ENCODE results near the gene COA4.

COA4 gene

GRCh38 chr11:73913472-73913871, 36.8 kb upstream of the COA4 start (continued):
- TF ChIP-seq, protein P1, sequence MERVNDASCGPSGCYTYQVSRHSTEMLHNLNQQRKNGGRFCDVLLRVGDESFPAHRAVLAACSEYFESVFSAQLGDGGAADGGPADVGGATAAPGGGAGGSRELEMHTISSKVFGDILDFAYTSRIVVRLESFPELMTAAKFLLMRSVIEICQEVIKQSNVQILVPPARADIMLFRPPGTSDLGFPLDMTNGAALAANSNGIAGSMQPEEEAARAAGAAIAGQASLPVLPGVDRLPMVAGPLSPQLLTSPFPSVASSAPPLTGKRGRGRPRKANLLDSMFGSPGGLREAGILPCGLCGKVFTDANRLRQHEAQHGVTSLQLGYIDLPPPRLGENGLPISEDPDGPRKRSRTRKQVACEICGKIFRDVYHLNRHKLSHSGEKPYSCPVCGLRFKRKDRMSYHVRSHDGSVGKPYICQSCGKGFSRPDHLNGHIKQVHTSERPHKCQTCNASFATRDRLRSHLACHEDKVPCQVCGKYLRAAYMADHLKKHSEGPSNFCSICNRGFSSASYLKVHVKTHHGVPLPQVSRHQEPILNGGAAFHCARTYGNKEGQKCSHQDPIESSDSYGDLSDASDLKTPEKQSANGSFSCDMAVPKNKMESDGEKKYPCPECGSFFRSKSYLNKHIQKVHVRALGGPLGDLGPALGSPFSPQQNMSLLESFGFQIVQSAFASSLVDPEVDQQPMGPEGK (CRISPR knock-in tag; IDR thresholded peaks at IDR 0.05; ENCODE audit: borderline replicate concordance) = no peak

DNA sequence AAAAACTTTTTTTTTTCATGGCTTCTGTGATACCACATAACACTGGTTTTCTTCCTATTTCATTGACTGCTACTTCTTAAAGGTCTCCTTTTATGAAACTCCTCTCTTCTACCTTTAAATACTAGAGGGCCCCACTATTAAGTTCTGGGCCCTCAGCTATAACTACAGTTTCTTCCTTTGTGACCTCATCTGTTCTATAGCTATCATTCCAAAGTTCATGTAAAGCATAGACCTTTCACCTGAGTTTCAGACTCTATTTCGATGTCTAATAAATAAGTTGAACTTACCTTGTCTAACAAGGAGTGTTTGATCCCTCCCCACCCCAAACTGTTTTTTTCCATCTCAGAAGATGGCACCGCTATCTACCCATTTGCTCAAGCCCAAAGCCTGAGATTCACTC, 35.4 kb upstream of the COA4 start:
- no peak for ATAC-seq
- TF ChIP-seq RARB (CRISPR knock-in tag; IDR thresholded peaks at IDR 0.05) = no peak
- no peak for TF ChIP-seq ZNF565 (CRISPR knock-in tag; conservative IDR thresholded peaks at IDR 0.05; ENCODE audit: low read depth)
- no peak for TF ChIP-seq GLIS3 (CRISPR knock-in tag; IDR thresholded peaks at IDR 0.05)
- TF ChIP-seq ZFP3 (CRISPR knock-in tag; IDR thresholded peaks at IDR 0.05) = no peak
- TF ChIP-seq ZC3H10 (CRISPR knock-in tag; IDR thresholded peaks at IDR 0.05) = no peak

GRCh38 chr11:73907191-73907590, 30.5 kb upstream of the COA4 start:
- ATAC-seq = peak; percentile 82
- TF ChIP-seq ARNTL (CRISPR knock-in tag; IDR thresholded peaks at IDR 0.05; ENCODE audit: borderline replicate concordance, low read depth) = no peak
- TF ChIP-seq, protein P1 (CRISPR knock-in tag; IDR thresholded peaks at IDR 0.05; ENCODE audit: borderline replicate concordance) = no peak
- no peak for TF ChIP-seq RARB (CRISPR knock-in tag; IDR thresholded peaks at IDR 0.05)
- TF ChIP-seq TCF4 (CRISPR knock-in tag; IDR thresholded peaks at IDR 0.05; ENCODE audit: borderline replicate concordance) = no peak
- no peak for TF ChIP-seq TSHZ2 (CRISPR knock-in tag; IDR thresholded peaks at IDR 0.05)
- TF ChIP-seq, protein P2, sequence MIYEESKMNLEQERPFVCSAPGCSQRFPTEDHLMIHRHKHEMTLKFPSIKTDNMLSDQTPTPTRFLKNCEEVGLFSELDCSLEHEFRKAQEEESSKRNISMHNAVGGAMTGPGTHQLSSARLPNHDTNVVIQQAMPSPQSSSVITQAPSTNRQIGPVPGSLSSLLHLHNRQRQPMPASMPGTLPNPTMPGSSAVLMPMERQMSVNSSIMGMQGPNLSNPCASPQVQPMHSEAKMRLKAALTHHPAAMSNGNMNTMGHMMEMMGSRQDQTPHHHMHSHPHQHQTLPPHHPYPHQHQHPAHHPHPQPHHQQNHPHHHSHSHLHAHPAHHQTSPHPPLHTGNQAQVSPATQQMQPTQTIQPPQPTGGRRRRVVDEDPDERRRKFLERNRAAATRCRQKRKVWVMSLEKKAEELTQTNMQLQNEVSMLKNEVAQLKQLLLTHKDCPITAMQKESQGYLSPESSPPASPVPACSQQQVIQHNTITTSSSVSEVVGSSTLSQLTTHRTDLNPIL (CRISPR knock-in tag; IDR thresholded peaks at IDR 0.05; ENCODE audit: low read depth) = no peak
- TF ChIP-seq PPARA (CRISPR knock-in tag; IDR thresholded peaks at IDR 0.05; ENCODE audit: borderline replicate concordance) = no peak
- no peak for TF ChIP-seq OSR1 (CRISPR knock-in tag; IDR thresholded peaks at IDR 0.05)

DNA sequence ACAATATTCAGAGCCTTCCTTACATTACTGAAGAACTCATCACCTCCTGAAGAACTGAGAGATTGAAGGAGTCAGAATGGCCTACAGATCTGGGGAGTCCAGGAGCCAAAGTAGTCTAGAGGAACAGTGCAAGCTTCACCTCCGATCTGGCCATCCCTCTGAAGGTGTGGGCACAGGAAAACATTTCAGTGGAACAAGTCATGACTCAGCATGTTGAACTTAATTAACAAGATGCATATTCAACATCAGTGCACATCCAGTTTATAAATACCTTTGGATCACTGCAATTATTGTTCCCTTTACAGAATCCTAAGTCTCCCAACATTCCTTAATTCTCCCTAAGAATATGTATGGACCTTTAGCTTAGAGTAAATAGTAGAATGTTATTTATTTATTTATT, 25.7 kb upstream of the COA4 start:
- no peak for ATAC-seq
- TF ChIP-seq TSHZ2 (CRISPR knock-in tag; IDR thresholded peaks at IDR 0.05) (no peak), PPARA (CRISPR knock-in tag; IDR thresholded peaks at IDR 0.05; ENCODE audit: borderline replicate concordance) (no peak), POU6F1 (CRISPR knock-in tag; IDR thresholded peaks at IDR 0.05; ENCODE audit: borderline replicate concordance, low read depth) (no peak), OSR1 (CRISPR knock-in tag; IDR thresholded peaks at IDR 0.05) (no peak), BACH2 (CRISPR knock-in tag; IDR thresholded peaks at IDR 0.05; ENCODE audit: borderline replicate concordance) (no peak), GLIS3 (CRISPR knock-in tag; IDR thresholded peaks at IDR 0.05) (no peak), ESRRG (CRISPR knock-in tag; IDR thresholded peaks at IDR 0.05) (no peak), ZNF565 (CRISPR knock-in tag; conservative IDR thresholded peaks at IDR 0.05; ENCODE audit: low read depth) (no peak), CSRNP3 (CRISPR knock-in tag; IDR thresholded peaks at IDR 0.05) (no peak)
- TF ChIP-seq, protein P2 (CRISPR knock-in tag; IDR thresholded peaks at IDR 0.05; ENCODE audit: low read depth) = no peak
- TF ChIP-seq, protein P1 (CRISPR knock-in tag; IDR thresholded peaks at IDR 0.05; ENCODE audit: borderline replicate concordance) = no peak

Data from SK-N-SH treated with all-trans-retinoic acid at 6 μM for 48 hours (cell line).